Stimulated activated naive CD4-positive, alpha-beta T cell (primary cell): ENCODE results near the gene ZNF804B.

ENCODE experiments used
- DNase-seq, 6 experiments: peaks; one replicate each; lab custom pipeline; 2025; lab: John Stamatoyannopoulos, UW

Gene ZNF804B

GRCh38 chr7:88759230-88760135 is at the start of gene ZNF804B:
Gene ZNF804B (plus strand): TSS chr7:88759700. CDS start chr7:88759977, 277 bp downstream.
- no peak for DNase-seq

GRCh38 chr7:88735920-88736319 is 23.6 kb upstream of the ZNF804B start:
- DNase-seq = no peak

GRCh38 chr7:88737632-88738031 is 21.9 kb upstream of the ZNF804B start:
- no peak for DNase-seq

- DNase-seq = no peak
Measured at GRCh38 chr7:88746126-88746525, 13.4 kb upstream of the ZNF804B start.

GRCh38 chr7:88756802-88757201 is 2.7 kb upstream of the ZNF804B start:
- no peak for DNase-seq

- no peak for DNase-seq
Measured at GRCh38 chr7:88757371-88757770, 2.1 kb upstream of the ZNF804B start.

- DNase-seq = no peak
Measured at GRCh38 chr7:88758381-88759229, 895 bp upstream of the ZNF804B start.

- DNase-seq = no peak
Measured at GRCh38 chr7:88760136-88760515, 626 bp downstream of the ZNF804B start.

GRCh38 chr7:88761779-88762178 is 2.3 kb downstream of the ZNF804B start:
- no peak for DNase-seq

- DNase-seq = no peak
Measured at GRCh38 chr7:88771417-88771816, 11.9 kb downstream of the ZNF804B start.

- no peak for DNase-seq
Measured at GRCh38 chr7:88772776-88773175, 13.3 kb downstream of the ZNF804B start.

GRCh38 chr7:88775838-88776237 is 16.3 kb downstream of the ZNF804B start:
- no peak for DNase-seq

- DNase-seq = no peak
Measured at GRCh38 chr7:88787777-88788176, 28.3 kb downstream of the ZNF804B start.

GRCh38 chr7:88789480-88790064 is 30.1 kb downstream of the ZNF804B start:
- peak in 2 of 6 experiments; percentile 25 to 32 for DNase-seq

- DNase-seq = no peak
Measured at GRCh38 chr7:88791891-88792290, 32.4 kb downstream of the ZNF804B start.

- no peak for DNase-seq
Measured at GRCh38 chr7:88792361-88792760, 32.9 kb downstream of the ZNF804B start.

- no peak for DNase-seq
Measured at GRCh38 chr7:88795553-88795952, 36.1 kb downstream of the ZNF804B start, which contains the start of gene TEX47. Gene TEX47 (minus strand): TSS chr7:88795737. CDS start chr7:88794942, 795 bp downstream.

GRCh38 chr7:88801046-88801445 is 41.5 kb downstream of the ZNF804B start:
- DNase-seq = no peak

GRCh38 chr7:88806280-88807037 is 47.0 kb downstream of the ZNF804B start:
- DNase-seq = no peak

- no peak for DNase-seq
Measured at GRCh38 chr7:88818552-88818951, 59.1 kb downstream of the ZNF804B start.

- DNase-seq = no peak
Measured at GRCh38 chr7:88826222-88826621, 66.7 kb downstream of the ZNF804B start.
